ACC112 (cell line): ENCODE results near the gene RABGAP1.

Source experiments
- H2AFZ ChIP-seq: fragments of 200-600 bp; sonication (generic); one replicate; pipeline ENCODE4 v1.6.0; 2017; ENCODE audit warnings: antibody characterized with exemption, low read length; ENCODE audit not compliant: unreplicated experiment
- H3K27ac ChIP-seq: fragments of 200-600 bp; sonication (generic); 2 replicates; pipeline ENCODE4 v1.5.1; 2014; ENCODE audit warnings: low read depth, mild to moderate bottlenecking, antibody characterized with exemption, low read length, moderate library complexity
- H3K27me3 ChIP-seq: fragments of 200-600 bp; sonication (generic); 2 replicates; pipeline ENCODE4 v1.6.1; 2014; ENCODE audit warnings: mild to moderate bottlenecking, antibody characterized with exemption, low read length, moderate library complexity, mixed read lengths; ENCODE audit not compliant: insufficient read depth
- H3K36me3 ChIP-seq: fragments of 200-600 bp; sonication (generic); 2 replicates; pipeline ENCODE4 v1.6.1; 2016; ENCODE audit warnings: mild to moderate bottlenecking, antibody characterized with exemption, low read length, moderate library complexity, mixed read lengths; ENCODE audit not compliant: insufficient read depth
- H3K4me1 ChIP-seq: fragments of 200-600 bp; sonication (generic); one replicate; pipeline ENCODE4 v1.6.1; 2016; ENCODE audit warnings: low read length, mixed read lengths; ENCODE audit not compliant: insufficient read depth, unreplicated experiment, control insufficient read depth
- H3K4me3 ChIP-seq: fragments of 200-600 bp; sonication (generic); 2 replicates; pipeline ENCODE4 v1.5.1; 2014; ENCODE audit warnings: mild to moderate bottlenecking, low read depth, low read length
- H3K79me2 ChIP-seq: fragments of 200-600 bp; sonication (generic); one replicate; pipeline ENCODE4 v1.6.0; 2016; ENCODE audit warnings: low read length; ENCODE audit not compliant: control insufficient read depth, unreplicated experiment, insufficient read depth

Gene RABGAP1

DNA sequence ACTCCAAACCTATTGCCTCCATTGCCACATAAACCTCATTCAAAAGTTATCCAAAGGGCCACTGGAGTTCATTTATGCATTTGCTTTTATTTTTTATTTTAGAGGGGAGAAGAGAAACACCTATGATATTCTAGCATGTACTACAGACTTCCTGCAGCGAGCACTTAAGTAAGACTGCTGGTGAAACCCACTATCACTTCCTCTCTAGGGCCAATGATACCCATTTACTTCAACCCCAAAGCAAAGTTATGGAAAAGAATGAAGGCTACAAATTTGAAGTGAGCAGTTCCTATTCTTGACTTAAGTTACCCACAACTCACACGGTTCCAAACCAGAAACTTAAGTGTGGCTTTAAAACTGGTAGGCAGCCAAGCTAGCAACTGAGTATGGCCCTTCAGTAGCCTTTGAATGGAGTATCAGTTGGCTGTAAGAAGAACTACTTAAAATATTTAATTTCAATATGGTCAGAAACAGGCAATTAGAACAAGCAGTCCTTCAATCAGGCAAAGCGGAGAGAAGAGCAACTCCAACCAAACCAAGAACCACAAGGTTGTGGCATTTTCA, 186.8 kb downstream of the RABGAP1 start:
- Histone ChIP-seq H3K27ac (no peak overlapping the region), H3K36me3 (no peaks in the 10 kb centered on the region)

GRCh38 chr9:123128591-123128990, 187.8 kb downstream of the RABGAP1 start:
- no peak overlapping the region for H2AFZ ChIP-seq
- no peaks in the 10 kb centered on the region for H3K4me1 ChIP-seq
- H3K27ac ChIP-seq = no peak overlapping the region
- H3K79me2 ChIP-seq = no peaks in the 10 kb centered on the region
- no peaks in the 10 kb centered on the region for H3K27me3 ChIP-seq
- H3K4me3 ChIP-seq = no peak overlapping the region
- H3K36me3 ChIP-seq = no peaks in the 10 kb centered on the region

More for the DNA sequence above, 186.8 kb downstream of the RABGAP1 start:
- H3K27me3 ChIP-seq = no peaks in the 10 kb centered on the region
- no peaks in the 10 kb centered on the region for H3K79me2 ChIP-seq
- H2AFZ ChIP-seq = no peak overlapping the region
- no peak overlapping the region for H3K4me3 ChIP-seq
- H3K4me1 ChIP-seq = no peaks in the 10 kb centered on the region

DNA sequence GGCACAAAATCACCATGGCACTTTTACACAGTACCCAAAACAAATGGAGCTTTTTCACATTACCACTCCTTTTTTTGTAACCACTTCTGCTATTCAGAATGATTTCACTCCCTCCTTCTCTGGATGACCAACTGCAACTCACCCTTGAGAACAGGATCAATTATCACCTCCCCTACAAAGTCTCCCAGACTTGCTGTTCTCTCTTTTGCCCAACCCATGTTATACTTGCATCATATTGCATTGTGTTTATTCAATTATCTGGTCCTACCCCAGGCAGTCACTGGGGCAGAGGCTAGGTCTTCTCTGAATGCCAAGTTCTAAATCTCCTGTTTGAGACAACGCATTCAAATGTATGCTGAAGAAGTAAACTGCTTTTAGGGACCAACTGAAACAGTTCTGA, 188.6 kb downstream of the RABGAP1 start:
- Histone ChIP-seq H3K79me2 (no peaks in the 10 kb centered on the region), H3K27me3 (no peaks in the 10 kb centered on the region), H3K36me3 (no peaks in the 10 kb centered on the region), H3K4me1 (no peaks in the 10 kb centered on the region), H3K27ac (no peak overlapping the region), H3K4me3 (no peak overlapping the region), H2AFZ (no peak overlapping the region)

DNA sequence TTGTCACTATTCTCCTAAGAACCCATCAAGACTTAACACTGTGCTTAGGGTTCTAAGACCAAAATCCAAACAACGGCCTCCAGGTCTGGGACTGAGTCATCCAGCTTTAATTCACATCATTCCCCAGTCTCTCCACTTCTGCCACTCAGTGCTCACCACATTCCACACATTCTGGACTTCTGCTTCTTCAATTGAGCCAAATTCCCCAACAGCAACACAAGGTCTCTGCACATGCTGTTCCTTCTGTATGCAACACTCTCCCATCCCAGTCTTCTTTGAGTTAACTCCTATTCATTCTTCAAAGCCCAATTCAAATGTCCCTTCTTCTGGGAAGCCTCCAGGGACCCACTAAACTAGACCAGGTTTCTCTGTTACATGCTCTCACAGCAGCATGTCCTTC, 190.4 kb downstream of the RABGAP1 start:
- no peaks in the 10 kb centered on the region for H3K36me3 ChIP-seq

DNA sequence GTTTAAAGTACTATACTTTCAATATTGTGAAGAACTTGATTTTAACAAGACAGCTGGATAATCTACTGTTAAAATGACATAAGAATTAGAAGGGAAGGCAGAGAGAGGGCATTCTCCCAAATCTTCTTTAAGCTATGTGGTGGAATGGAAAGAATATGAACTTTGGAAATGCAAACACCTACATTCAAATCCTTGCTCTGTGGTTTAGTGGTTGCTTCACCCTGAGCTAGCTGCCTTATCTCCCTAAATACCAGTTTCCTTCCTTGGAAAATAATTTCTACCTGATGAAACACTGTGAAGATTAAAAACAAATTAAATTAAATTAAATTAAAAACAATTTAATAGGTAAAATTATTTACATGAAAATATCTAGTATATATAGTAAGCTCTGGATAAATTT, 191.2 kb downstream of the RABGAP1 start:
- H2AFZ ChIP-seq = no peak overlapping the region
- H3K36me3 ChIP-seq = no peaks in the 10 kb centered on the region
- H3K27me3 ChIP-seq = no peaks in the 10 kb centered on the region
- no peaks in the 10 kb centered on the region for H3K4me1 ChIP-seq
- H3K4me3 ChIP-seq = no peak overlapping the region
- no peaks in the 10 kb centered on the region for H3K79me2 ChIP-seq
- no peak overlapping the region for H3K27ac ChIP-seq

More for the DNA sequence above, 190.4 kb downstream of the RABGAP1 start:
- H3K4me1 ChIP-seq = no peaks in the 10 kb centered on the region
- H3K27me3 ChIP-seq = no peaks in the 10 kb centered on the region
- H2AFZ ChIP-seq = no peak overlapping the region
- no peaks in the 10 kb centered on the region for H3K79me2 ChIP-seq
- no peak overlapping the region for H3K27ac ChIP-seq
- no peak overlapping the region for H3K4me3 ChIP-seq

DNA sequence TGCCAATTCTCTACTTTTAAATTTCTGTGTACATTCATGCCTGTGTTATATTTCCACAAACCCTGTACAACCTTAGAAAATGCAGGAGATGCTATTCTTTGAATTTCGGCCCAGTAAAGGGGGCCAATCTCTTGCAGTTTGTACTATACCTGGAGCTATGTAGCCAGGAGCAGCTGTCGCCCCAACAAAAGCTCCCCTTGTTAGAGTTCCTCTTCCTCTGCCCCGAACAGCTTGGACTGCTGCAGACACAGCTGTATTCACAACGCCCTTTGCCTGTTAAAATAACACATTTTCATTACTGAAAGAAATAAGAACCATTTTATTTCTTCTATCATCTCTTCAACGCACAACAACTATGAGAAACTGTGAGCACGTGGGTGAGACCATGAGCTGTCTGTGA, 191.9 kb downstream of the RABGAP1 start:
- no peaks in the 10 kb centered on the region for H3K36me3 ChIP-seq
- H3K27me3 ChIP-seq = no peaks in the 10 kb centered on the region
- H2AFZ ChIP-seq = no peak overlapping the region
- H3K79me2 ChIP-seq = no peaks in the 10 kb centered on the region
- H3K27ac ChIP-seq = no peak overlapping the region
- no peak overlapping the region for H3K4me3 ChIP-seq
- no peaks in the 10 kb centered on the region for H3K4me1 ChIP-seq

GRCh38 chr9:123135430-123135829, 194.6 kb downstream of the RABGAP1 start:
- H3K79me2 ChIP-seq = no peaks in the 10 kb centered on the region

DNA sequence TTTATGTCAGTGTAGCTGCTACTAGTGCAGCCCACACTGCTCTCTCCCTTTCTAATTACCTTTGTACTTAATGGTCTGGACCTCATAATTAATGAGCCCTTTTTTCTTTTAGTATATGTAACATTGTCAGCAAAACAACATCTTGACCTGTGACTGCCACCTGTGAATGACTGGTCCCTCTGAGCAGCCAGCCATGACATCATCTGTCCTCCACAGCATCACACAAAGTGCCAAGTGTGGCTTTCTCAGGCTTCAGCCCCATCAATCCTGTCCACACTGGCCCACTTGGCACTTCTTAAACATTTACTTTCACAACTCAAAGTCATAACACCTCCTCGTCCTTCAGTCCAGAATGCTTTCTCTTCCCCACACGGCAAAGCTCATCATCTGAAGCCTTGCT, 197.3 kb downstream of the RABGAP1 start:
- no peaks in the 10 kb centered on the region for H3K4me1 ChIP-seq
- no peaks in the 10 kb centered on the region for H3K36me3 ChIP-seq
- H3K79me2 ChIP-seq = no peaks in the 10 kb centered on the region
- H2AFZ ChIP-seq = no peak overlapping the region
- H3K27ac ChIP-seq = no peak overlapping the region
- no peaks in the 10 kb centered on the region for H3K27me3 ChIP-seq
- no peak overlapping the region for H3K4me3 ChIP-seq

More at GRCh38 chr9:123135430-123135829, 194.6 kb downstream of the RABGAP1 start:
- no peak overlapping the region for H2AFZ ChIP-seq
- no peaks in the 10 kb centered on the region for H3K4me1 ChIP-seq
- no peak overlapping the region for H3K27ac ChIP-seq
- H3K36me3 ChIP-seq = no peaks in the 10 kb centered on the region
- no peak overlapping the region for H3K4me3 ChIP-seq
- H3K27me3 ChIP-seq = no peaks in the 10 kb centered on the region

DNA sequence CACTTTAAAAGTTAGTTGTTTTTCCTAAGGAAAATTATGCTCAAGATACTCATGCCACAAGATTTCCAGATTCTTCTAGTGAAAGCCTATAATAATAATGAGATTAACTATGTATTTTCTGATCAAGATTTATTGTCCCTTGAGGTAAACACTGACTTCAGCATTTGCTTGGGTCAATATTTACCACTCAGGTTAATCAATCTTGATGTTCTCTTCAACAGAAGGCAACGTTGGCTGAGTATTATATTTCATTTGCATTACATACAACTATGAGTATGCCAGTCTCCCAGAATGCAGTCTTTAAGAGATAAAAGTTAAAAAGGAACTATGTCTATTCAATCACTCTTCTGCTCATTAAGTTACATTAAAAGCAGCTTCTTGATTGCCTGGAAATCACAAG, 208.2 kb downstream of the RABGAP1 start:
- Histone ChIP-seq H3K27me3 (no peaks in the 10 kb centered on the region), H2AFZ (no peak overlapping the region), H3K79me2 (no peaks in the 10 kb centered on the region), H3K4me1 (no peaks in the 10 kb centered on the region), H3K36me3 (no peaks in the 10 kb centered on the region), H3K27ac (no peak overlapping the region), H3K4me3 (no peak overlapping the region)

DNA sequence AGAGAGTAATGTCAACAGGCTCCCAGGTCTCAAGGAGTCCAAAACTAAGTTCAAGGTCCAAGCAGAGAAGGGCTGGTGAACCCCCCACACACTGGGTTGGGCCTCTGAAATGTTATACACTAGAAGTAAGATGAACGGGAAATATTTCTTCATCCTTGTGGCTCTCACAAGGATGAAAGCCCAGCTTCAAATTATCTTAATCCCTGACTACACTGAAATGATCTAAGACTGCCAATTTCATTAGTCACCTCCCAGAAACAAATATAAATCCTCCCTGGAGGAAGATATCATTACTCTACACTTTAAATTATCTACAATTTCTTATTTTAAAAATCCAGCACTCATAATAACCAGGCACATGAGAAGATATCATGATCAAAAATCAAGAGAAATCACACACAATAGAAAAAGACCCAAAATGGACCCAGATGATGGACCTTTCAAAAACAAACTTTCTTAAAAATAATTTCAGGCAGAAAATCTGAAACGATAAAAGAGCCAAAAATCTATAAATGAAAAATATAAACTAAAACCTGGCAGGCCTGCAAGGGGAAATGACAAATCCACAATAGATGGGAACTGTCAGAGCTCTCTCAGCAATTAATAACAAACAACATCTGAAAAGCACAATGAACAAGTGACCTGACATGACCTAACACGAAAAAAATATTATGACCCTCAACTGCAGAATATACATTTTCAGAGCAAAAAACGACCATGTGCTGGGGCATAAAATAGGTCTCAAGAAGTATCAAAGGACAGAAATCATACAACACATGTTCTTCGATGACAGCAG, 210.1 kb downstream of the RABGAP1 start:
- no peak overlapping the region for H3K4me3 ChIP-seq
- H3K27me3 ChIP-seq = no peaks in the 10 kb centered on the region
- no peak overlapping the region for H3K27ac ChIP-seq
- H2AFZ ChIP-seq = no peak overlapping the region
- H3K79me2 ChIP-seq = no peaks in the 10 kb centered on the region
- H3K4me1 ChIP-seq = no peaks in the 10 kb centered on the region
- H3K36me3 ChIP-seq = no peaks in the 10 kb centered on the region
